Natural killer cell (primary cell): ENCODE data around the gene SELENOI. TPM values are rescaled to one million over a fixed set of nuclear protein-coding genes. Genes with fewer than 3 reads are reported as not detected.
"Not testable (repeated sequence)": the region's sequence is repeated elsewhere in the genome, so short reads cannot be mapped to it uniquely, and the experiment has no call there.

Experiments
- ATAC-seq, 3 donors: fragments of 150-1000 bp in 2 of 3; fragments of 200-7000 bp in 1 of 3; cut with Tn5 transposase; 1 replicate in 1 of 3; 2 replicates in 2 of 3; pipeline ENCODE4 v1.10.0; 2021; ENCODE audit warnings: mild to moderate bottlenecking in 2 of 3, moderate library complexity in 2 of 3
- DNase-seq, 2 donors: peaks; one replicate each; pipeline versions ENCODE4 v3.0.0 to v3.0.0-alpha.2; 2013 to 2021; ENCODE audit warnings: mixed read lengths in 1 of 2
- H3K27ac ChIP-seq: one replicate; pipeline ENCODE4 v1.5.1; 2013; ENCODE audit warnings: mild to moderate bottlenecking, low read length
- H3K27me3 ChIP-seq: one replicate; pipeline ENCODE4 v1.6.1; 2013; ENCODE audit warnings: low read length; ENCODE audit not compliant: control insufficient read depth, insufficient read depth
- H3K36me3 ChIP-seq: one replicate; pipeline ENCODE4 v1.6.1; 2013; ENCODE audit warnings: low read length; ENCODE audit not compliant: control insufficient read depth, insufficient read depth
- H3K4me1 ChIP-seq: one replicate; pipeline ENCODE4 v1.6.1; 2013; ENCODE audit warnings: low read length; ENCODE audit not compliant: control insufficient read depth, insufficient read depth
- H3K4me3 ChIP-seq: one replicate; pipeline ENCODE4 v1.5.1; 2013; ENCODE audit warnings: low read length
- H3K9me3 ChIP-seq: one replicate; pipeline ENCODE4 v1.6.1; 2013; ENCODE audit warnings: low read length; ENCODE audit not compliant: control insufficient read depth, insufficient read depth
- H3K27ac Mint-ChIP-seq, 2 donors: one replicate each; pipeline ENCODE4 v1.8.0; 2022; ENCODE audit warnings: mild to moderate bottlenecking in 2 of 2, mixed read lengths in 2 of 2, moderate library complexity in 1 of 2
- H3K27me3 Mint-ChIP-seq, 2 donors: one replicate each; pipeline ENCODE4 v1.8.0; 2022; ENCODE audit warnings: low read depth in 2 of 2, mixed read lengths in 2 of 2
- H3K36me3 Mint-ChIP-seq: one replicate; pipeline ENCODE4 v1.8.0; 2022; ENCODE audit warnings: mixed read lengths
- H3K4me1 Mint-ChIP-seq, 2 donors: one replicate each; pipeline ENCODE4 v1.8.0; 2022; ENCODE audit warnings: mixed read lengths in 2 of 2
- H3K4me3 Mint-ChIP-seq: one replicate; pipeline ENCODE4 v1.8.0; 2022; ENCODE audit warnings: mild to moderate bottlenecking, moderate library complexity, mixed read lengths
- H3K9me3 Mint-ChIP-seq, 2 donors: one replicate each; pipeline ENCODE4 v1.8.0; 2022; ENCODE audit warnings: mixed read lengths in 2 of 2
- WGBS: methylation state at CpG from one replicate; pipeline ENCODE4 v1.1.7; 2013; ENCODE audit warnings: missing lambda C conversion rate; ENCODE audit not compliant: insufficient coverage; 5-methylcytosine and 5-hydroxymethylcytosine counted together
- intact Hi-C: fragments of 100-400 bp; cut with micrococcal nuclease; formaldehyde crosslinking; loops from one replicate; pipeline ENCODE4 v1.14.2; 2022
- total RNA-seq, 4 donors: library from RNA; stranded (reverse); fragments of 120-200 nt in 1 of 4; gene quantifications; one replicate each; pipeline versions ENCODE4 v1.2.3 to v1.2.4, GENCODE V29; 2013 to 2022
- TF ChIP-seq, protein P1 (sequence below): fragments of 200-600 bp; IDR thresholded peaks from one replicate; pipeline ENCODE4 v1.8.0; 2022; ENCODE audit warnings: antibody characterized with exemption

The SELENOI gene
- total RNA-seq, 3 donors from 2014 or later (not counting 1 experiment from before 2014, with no cell fraction given): 28.1 to 47.6 (median 36.4) TPM

DNA sequence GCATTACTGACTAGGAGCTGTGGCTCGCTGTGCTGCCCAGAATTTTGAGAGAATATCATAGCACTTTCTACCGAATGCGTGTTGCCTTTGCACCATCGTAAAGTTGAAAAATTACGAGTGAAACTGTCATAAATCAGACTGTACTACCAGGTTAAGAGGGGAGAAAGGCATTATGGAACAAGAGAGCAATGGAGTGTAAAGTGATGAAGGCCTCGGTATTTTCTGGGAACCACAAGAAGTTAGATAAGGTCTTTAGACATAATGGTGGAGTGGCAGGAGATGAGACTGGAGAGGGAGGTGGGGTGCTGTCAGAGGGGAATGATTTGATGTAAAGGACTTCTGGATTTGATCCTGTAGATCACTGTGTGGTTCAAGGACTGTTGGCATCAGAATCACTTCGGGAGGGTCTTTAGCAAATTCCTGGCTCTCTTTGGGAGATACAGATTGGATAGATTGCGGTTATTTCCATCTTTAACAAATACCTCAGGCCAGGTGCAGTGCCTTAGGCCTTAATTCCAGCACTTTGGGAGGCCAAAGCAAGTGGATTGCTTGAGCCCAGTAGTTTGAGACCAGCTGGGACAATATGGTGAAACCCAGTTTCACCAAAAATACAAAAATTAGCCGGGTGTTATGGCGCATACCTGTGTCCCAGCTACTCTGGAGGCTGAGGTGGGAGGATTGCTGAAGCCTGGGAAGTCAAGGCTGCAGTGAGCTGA, 5.6 kb downstream of the SELENOI start:
- Histone ChIP-seq H3K36me3 (no peaks in the 10 kb centered on the region), H3K27me3 (no peaks in the 10 kb centered on the region), H3K4me3 (no peak overlapping the region), H3K27ac (no peak overlapping the region), H3K9me3 (no peaks in the 10 kb centered on the region), H3K4me1 (peaks cover 5% of the 10 kb centered on the region)
- 97% methylated on average over 10 of the region's 10 CpGs for WGBS
- H3K4me1 Mint-ChIP-seq: peaks cover 36 to 45% of the 10 kb centered on the region in 2 donors
- intact Hi-C loops: no loop called here
- no peaks in the 10 kb centered on the region for H3K36me3 Mint-ChIP-seq
- no peaks in the 10 kb centered on the region for H3K9me3 Mint-ChIP-seq
- H3K27ac Mint-ChIP-seq: no peak overlapping the region
- no peak for DNase-seq
- TF ChIP-seq, protein P1, sequence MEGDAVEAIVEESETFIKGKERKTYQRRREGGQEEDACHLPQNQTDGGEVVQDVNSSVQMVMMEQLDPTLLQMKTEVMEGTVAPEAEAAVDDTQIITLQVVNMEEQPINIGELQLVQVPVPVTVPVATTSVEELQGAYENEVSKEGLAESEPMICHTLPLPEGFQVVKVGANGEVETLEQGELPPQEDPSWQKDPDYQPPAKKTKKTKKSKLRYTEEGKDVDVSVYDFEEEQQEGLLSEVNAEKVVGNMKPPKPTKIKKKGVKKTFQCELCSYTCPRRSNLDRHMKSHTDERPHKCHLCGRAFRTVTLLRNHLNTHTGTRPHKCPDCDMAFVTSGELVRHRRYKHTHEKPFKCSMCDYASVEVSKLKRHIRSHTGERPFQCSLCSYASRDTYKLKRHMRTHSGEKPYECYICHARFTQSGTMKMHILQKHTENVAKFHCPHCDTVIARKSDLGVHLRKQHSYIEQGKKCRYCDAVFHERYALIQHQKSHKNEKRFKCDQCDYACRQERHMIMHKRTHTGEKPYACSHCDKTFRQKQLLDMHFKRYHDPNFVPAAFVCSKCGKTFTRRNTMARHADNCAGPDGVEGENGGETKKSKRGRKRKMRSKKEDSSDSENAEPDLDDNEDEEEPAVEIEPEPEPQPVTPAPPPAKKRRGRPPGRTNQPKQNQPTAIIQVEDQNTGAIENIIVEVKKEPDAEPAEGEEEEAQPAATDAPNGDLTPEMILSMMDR: no peak
- no peaks in the 10 kb centered on the region for H3K27me3 Mint-ChIP-seq
- no peak overlapping the region for H3K4me3 Mint-ChIP-seq
- ATAC-seq: no peak

DNA sequence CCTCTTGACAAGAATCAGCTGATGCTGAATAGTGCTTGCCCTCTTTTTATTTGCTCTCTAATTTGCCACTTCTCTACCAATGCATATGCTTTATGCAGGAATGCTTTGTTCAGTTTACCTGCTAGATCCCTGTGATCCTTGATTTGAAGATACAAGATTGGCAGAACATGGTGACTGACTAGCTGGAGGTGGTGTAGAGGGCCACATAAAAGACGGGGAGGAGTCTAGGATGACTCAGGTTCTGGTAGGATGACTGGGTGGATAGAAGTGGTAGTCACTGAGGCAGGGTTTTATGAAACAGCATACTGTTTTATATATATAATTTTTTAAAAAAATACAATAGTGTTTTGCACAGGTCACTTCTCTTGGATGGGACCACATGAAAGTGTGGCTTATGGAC, 6.9 kb downstream of the SELENOI start:
- intact Hi-C loops: no loop called here
- Histone ChIP-seq H3K9me3 (no peaks in the 10 kb centered on the region), H3K4me1 (no peaks in the 10 kb centered on the region), H3K27ac (no peak overlapping the region), H3K27me3 (no peaks in the 10 kb centered on the region), H3K4me3 (no peak overlapping the region), H3K36me3 (no peaks in the 10 kb centered on the region)
- no peaks in the 10 kb centered on the region for H3K36me3 Mint-ChIP-seq
- TF ChIP-seq, protein P1: no peak
- no peaks in the 10 kb centered on the region for H3K27me3 Mint-ChIP-seq
- 69% methylated on average over 1 of the region's 1 CpG for WGBS
- peaks cover 30 to 48% of the 10 kb centered on the region in 2 donors for H3K4me1 Mint-ChIP-seq
- ATAC-seq: no peak
- no peak overlapping the region for H3K4me3 Mint-ChIP-seq
- H3K27ac Mint-ChIP-seq: no peak overlapping the region
- DNase-seq: no peak
- no peaks in the 10 kb centered on the region for H3K9me3 Mint-ChIP-seq

DNA sequence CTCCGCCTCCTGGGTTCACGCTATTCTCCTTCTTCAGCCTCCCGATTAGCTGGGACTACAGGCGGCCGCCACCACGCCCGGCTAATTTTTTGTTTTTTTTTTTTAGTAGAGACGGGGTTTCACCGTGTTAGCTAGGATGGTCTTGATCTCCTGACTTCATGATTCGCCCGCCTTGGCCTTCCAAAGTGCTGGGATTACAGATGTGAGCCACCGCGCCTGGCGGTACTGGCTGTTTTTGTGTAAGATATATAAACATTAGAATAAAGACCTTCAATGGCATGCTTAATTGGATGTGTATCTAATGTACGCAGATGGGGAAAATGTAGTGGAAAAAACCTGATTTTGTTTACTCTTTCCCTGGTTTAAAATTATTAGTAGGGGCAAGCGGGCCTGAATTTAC, 8.5 kb downstream of the SELENOI start:
- 98% methylated on average over 13 of the region's 16 CpGs for WGBS
- H3K4me3 ChIP-seq, DNase-seq, H3K9me3 Mint-ChIP-seq, H3K36me3 ChIP-seq, H3K4me1 ChIP-seq, H3K36me3 Mint-ChIP-seq, H3K27me3 ChIP-seq, intact Hi-C loops, H3K27ac Mint-ChIP-seq, ATAC-seq, H3K27ac ChIP-seq, H3K4me3 Mint-ChIP-seq, H3K9me3 ChIP-seq, H3K27me3 Mint-ChIP-seq: not testable (repeated sequence)
- peaks cover 30 to 49% of the 10 kb centered on the region in 2 donors for H3K4me1 Mint-ChIP-seq

DNA sequence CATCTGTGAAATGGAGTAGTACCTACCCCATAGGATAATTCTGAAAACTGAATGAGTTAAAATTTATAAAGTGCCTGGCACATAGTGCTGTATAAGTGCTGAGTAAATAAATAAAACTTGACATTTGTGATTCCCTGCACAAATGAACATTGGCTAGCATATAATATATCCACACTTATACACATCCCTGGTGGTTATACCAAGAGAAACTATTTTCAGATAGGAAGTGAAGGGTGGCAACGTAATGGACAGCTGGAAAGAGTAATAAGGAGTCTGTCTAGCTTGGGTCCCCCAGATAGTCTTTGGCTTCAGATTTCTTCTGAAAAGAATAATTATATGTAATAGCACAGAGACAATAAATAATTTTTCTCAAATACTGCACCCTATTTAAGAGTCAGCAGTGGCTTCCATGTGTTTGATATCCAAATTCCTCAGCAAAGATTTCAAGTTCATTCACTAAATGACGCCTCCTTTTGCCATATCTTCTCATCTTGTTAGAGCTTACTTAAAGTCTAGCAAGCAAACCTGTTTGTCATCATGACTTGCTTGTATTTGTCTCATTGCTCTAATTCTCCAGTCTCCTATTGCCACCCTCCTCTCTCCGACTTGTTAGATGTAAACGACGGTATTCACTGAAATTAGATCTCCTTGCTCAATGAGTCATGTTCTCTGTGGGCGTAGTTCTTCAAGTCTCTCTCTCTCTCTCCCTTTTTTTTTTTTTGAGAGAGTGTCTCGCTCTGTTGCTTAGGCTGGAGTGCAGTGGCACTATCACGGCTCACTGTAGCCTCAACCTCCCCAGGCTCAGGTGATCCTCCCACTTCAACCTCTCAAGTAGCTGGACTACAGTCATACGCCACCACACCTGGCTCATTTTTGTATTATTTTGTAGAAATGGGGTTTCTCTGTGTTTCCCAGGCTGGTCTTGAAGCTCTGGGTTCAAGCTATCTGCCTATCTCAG, 9.4 kb downstream of the SELENOI start:
- Mint-ChIP-seq H3K27ac (no peak overlapping the region), H3K4me1 (peaks cover 39 to 58% of the 10 kb centered on the region in 2 donors), H3K36me3 (no peaks in the 10 kb centered on the region), H3K27me3 (no peaks in the 10 kb centered on the region), H3K4me3 (no peak overlapping the region), H3K9me3 (no peaks in the 10 kb centered on the region)
- H3K27ac ChIP-seq: no peak overlapping the region
- ATAC-seq (no peak), DNase-seq (no peak)
- H3K9me3 ChIP-seq: no peaks in the 10 kb centered on the region
- H3K4me1 ChIP-seq: no peaks in the 10 kb centered on the region
- intact Hi-C loops: no loop called here
- no peaks in the 10 kb centered on the region for H3K27me3 ChIP-seq
- H3K36me3 ChIP-seq: no peaks in the 10 kb centered on the region
- H3K4me3 ChIP-seq: no peak overlapping the region
- WGBS: 92% methylated on average over 9 of the region's 9 CpGs
- TF ChIP-seq, protein P1: no peak
